NCI-H1048 (cell line): ENCODE measurements around the gene AHCTF1.
"Not testable (repeated sequence)": the region's sequence is repeated elsewhere in the genome, so short reads cannot be mapped to it uniquely, and the experiment has no call there.

Source experiments
- DNase-seq: peaks from one replicate; lab custom pipeline; 2025; lab: John Stamatoyannopoulos, UW

The AHCTF1 gene

GRCh38 chr1:246838118-246838456 is 93.7 kb downstream of the AHCTF1 start:
- no peak for DNase-seq

- DNase-seq, result no peak
Observed at GRCh38 chr1:246837418-246838117, 94.2 kb downstream of the AHCTF1 start.

GRCh38 chr1:246836209-246836966 is 95.4 kb downstream of the AHCTF1 start:
- DNase-seq, result no peak

GRCh38 chr1:246831543-246831942 is 100.2 kb downstream of the AHCTF1 start:
- no peak for DNase-seq

GRCh38 chr1:246828818-246829217 is 102.9 kb downstream of the AHCTF1 start:
- DNase-seq, result no peak

GRCh38 chr1:246827396-246827795 is 104.4 kb downstream of the AHCTF1 start:
- DNase-seq, result no peak

GRCh38 chr1:246825557-246826175 is 106.1 kb downstream of the AHCTF1 start:
- DNase-seq, result no peak

- DNase-seq, result no peak
Observed at GRCh38 chr1:246824541-246824940, 107.2 kb downstream of the AHCTF1 start.

- not testable (repeated sequence) for DNase-seq
Observed at GRCh38 chr1:246822154-246822553, 109.6 kb downstream of the AHCTF1 start.

GRCh38 chr1:246820666-246821065 is 111.1 kb downstream of the AHCTF1 start:
- DNase-seq, result no peak

GRCh38 chr1:246817778-246818177 is 114.0 kb downstream of the AHCTF1 start:
- DNase-seq, result not testable (repeated sequence)

GRCh38 chr1:246815693-246816270 is 116.0 kb downstream of the AHCTF1 start:
- no peak for DNase-seq

GRCh38 chr1:246814890-246815289 is 116.9 kb downstream of the AHCTF1 start:
- no peak for DNase-seq

- not testable (repeated sequence) for DNase-seq
Observed at GRCh38 chr1:246813325-246813724, 118.4 kb downstream of the AHCTF1 start.

GRCh38 chr1:246811985-246812384 is 119.8 kb downstream of the AHCTF1 start:
- DNase-seq, result no peak

- DNase-seq, result no peak
Observed at GRCh38 chr1:246809473-246809872, 122.3 kb downstream of the AHCTF1 start.

- DNase-seq, result no peak
Observed at GRCh38 chr1:246805135-246805716, 126.5 kb downstream of the AHCTF1 start.

- DNase-seq, result no peak
Observed at GRCh38 chr1:246803883-246804282, 127.9 kb downstream of the AHCTF1 start.

GRCh38 chr1:246803373-246803772 is 128.4 kb downstream of the AHCTF1 start:
- no peak for DNase-seq

- no peak for DNase-seq
Observed at GRCh38 chr1:246801241-246802020, 130.3 kb downstream of the AHCTF1 start.

GRCh38 chr1:246800756-246801155 is 131.0 kb downstream of the AHCTF1 start:
- DNase-seq, result no peak

- DNase-seq, result no peak
Observed at GRCh38 chr1:246800356-246800755, 131.4 kb downstream of the AHCTF1 start.
